Lung (tissue), 12 donors: ENCODE data around the gene CTBS. TPM values are rescaled to one million over a fixed set of nuclear protein-coding genes. Genes with fewer than 3 reads are reported as not detected.
A peak's percentile ranks its signal among the peaks of the same experiment; 100 is the strongest.

Source experiments
- ATAC-seq: fragments of 200-7000 bp; cut with Tn5 transposase; one replicate; pipeline ENCODE4 v1.9.1; 2020; ENCODE audit warnings: moderate number of reproducible peaks; ENCODE audit not compliant: insufficient read depth, low FRiP score
- DNase-seq, 3 donors: peaks; one replicate each; pipeline ENCODE4 v3.0.0-alpha.2; 2013 to 2017
- H3K27ac ChIP-seq, 2 donors: one replicate each; pipeline ENCODE4 v1.5.1; 2013; ENCODE audit warnings: mild to moderate bottlenecking in 2 of 2, moderate library complexity in 2 of 2, control low read depth in 1 of 2, inconsistent platforms in 1 of 2, low read depth in 1 of 2, low read length in 1 of 2
- H3K27me3 ChIP-seq, 3 donors: one replicate each; pipeline ENCODE4 v1.5.1; 2013; ENCODE audit warnings: low read length in 2 of 3; ENCODE audit not compliant: control insufficient read depth in 3 of 3, insufficient read depth in 3 of 3
- H3K36me3 ChIP-seq, 4 donors: one replicate each; pipeline ENCODE4 v1.5.1; 2013; ENCODE audit warnings: low read length in 4 of 4, mild to moderate bottlenecking in 1 of 4, moderate library complexity in 1 of 4; ENCODE audit not compliant: control insufficient read depth in 4 of 4, insufficient read depth in 4 of 4
- H3K4me1 ChIP-seq, 5 donors: one replicate each; pipeline ENCODE4 v1.5.1; 2013; ENCODE audit warnings: low read length in 5 of 5, mild to moderate bottlenecking in 2 of 5, moderate library complexity in 1 of 5; ENCODE audit not compliant: control insufficient read depth in 5 of 5, insufficient read depth in 5 of 5
- H3K4me3 ChIP-seq: one replicate; pipeline ENCODE4 v1.5.1; 2013; ENCODE audit warnings: mild to moderate bottlenecking, control low read depth, moderate library complexity
- H3K9ac ChIP-seq, 2 donors: one replicate each; pipeline ENCODE4 v1.5.1; 2013; ENCODE audit warnings: low read length in 2 of 2, control low read depth in 1 of 2; ENCODE audit not compliant: insufficient read depth in 1 of 2
- H3K9me3 ChIP-seq, 4 donors: one replicate each; pipeline ENCODE4 v1.5.1; 2013; ENCODE audit warnings: low read length in 3 of 4, mild to moderate bottlenecking in 1 of 4, moderate library complexity in 1 of 4; ENCODE audit not compliant: control insufficient read depth in 4 of 4, insufficient read depth in 3 of 4
- CTCF ChIP-seq: IDR thresholded peaks from 2 replicates; pipeline ENCODE4 v1.5.1; 2012; ENCODE audit warnings: mild to moderate bottlenecking; ENCODE audit errors: control extremely low read depth, extremely low read depth
- WGBS, 2 donors: extraction: QIAGEN DNeasy Blood & Tissue Kit; methylation state at CpG; one replicate each; pipeline ENCODE4 v1.1.7; 2013; 5-methylcytosine and 5-hydroxymethylcytosine counted together
- polyA plus RNA-seq, 2 donors: library from polyadenylated mRNA; stranded (reverse); fragments of 200-250 nt; gene quantifications; one replicate each; pipeline ENCODE4 v1.2.1, GENCODE V29; 2013
- total RNA-seq, 2 donors: library from RNA; depleted of rRNA in 1 of 2; stranded (reverse); fragments of >200 nt in 1 of 2; gene quantifications; one replicate each; pipeline ENCODE4 v1.2.1, GENCODE V29; 2014 to 2021
- donor health status: control.
- donor health status: control.
- donor health status: Bipolar disorder and iron deficiency.
- donor health status: healthy.
- donor health status: DM: yes; HTN: yes; CAD: no.

The CTBS gene
- total and polyA plus RNA-seq, 4 donors = 7.7 to 22.6 (median 19.9) TPM

- Histone ChIP-seq H3K9me3 (no peaks in the 10 kb centered on the region), H3K27me3 (no peaks in the 10 kb centered on the region), H3K27ac (no peak overlapping the region), H3K4me1 (no peaks in the 10 kb centered on the region), H3K36me3 (peaks cover 0 to 9% (median 2%) of the 10 kb centered on the region in 4 donors), H3K9ac (no peak overlapping the region), H3K4me3 (no peak overlapping the region)
- ATAC-seq = no peak
- TF ChIP-seq CTCF = no peak
- peak in 2 of 3 donors; percentile 45 to 58 for DNase-seq
- 48 to 74% methylated on average over 1 of the region's 1 CpG for whole genome bisulfite sequencing, 2 donors
Observed at GRCh38 chr1:84540759-84541158, 33.5 kb downstream of the CTBS start.

- peaks cover 0 to 9% (median 2%) of the 10 kb centered on the region in 4 donors for H3K36me3 ChIP-seq
- H3K27me3 ChIP-seq = no peaks in the 10 kb centered on the region
- no peak overlapping the region for H3K9ac ChIP-seq
- WGBS, 2 donors = 90 to 96% methylated on average over 3 of the region's 3 CpGs
- no peak for TF ChIP-seq CTCF
- H3K9me3 ChIP-seq = no peaks in the 10 kb centered on the region
- H3K4me1 ChIP-seq = no peaks in the 10 kb centered on the region
- DNase-seq (no peak), ATAC-seq (no peak)
- H3K27ac ChIP-seq = no peak overlapping the region
- no peak overlapping the region for H3K4me3 ChIP-seq
Observed at GRCh38 chr1:84539972-84540371, 34.3 kb downstream of the CTBS start.

- no peak for TF ChIP-seq CTCF
- Histone ChIP-seq H3K36me3 (peaks cover 0 to 9% (median 2%) of the 10 kb centered on the region in 4 donors), H3K4me1 (no peaks in the 10 kb centered on the region), H3K27me3 (no peaks in the 10 kb centered on the region), H3K4me3 (no peak overlapping the region), H3K9ac (no peak overlapping the region), H3K9me3 (no peaks in the 10 kb centered on the region), H3K27ac (no peak overlapping the region)
- ATAC-seq (no peak), DNase-seq (no peak)
Observed at GRCh38 chr1:84538599-84538998, 35.6 kb downstream of the CTBS start.

- H3K9me3 ChIP-seq = no peaks in the 10 kb centered on the region
- ATAC-seq = no peak
- H3K4me1 ChIP-seq = no peaks in the 10 kb centered on the region
- no peaks in the 10 kb centered on the region for H3K27me3 ChIP-seq
- WGBS, 2 donors = 89 to 98% methylated on average over 1 of the region's 1 CpG
- H3K27ac ChIP-seq = no peak overlapping the region
- no peak overlapping the region for H3K4me3 ChIP-seq
- H3K36me3 ChIP-seq = no peaks in the 10 kb centered on the region
- no peak overlapping the region for H3K9ac ChIP-seq
- no peak for DNase-seq
- TF ChIP-seq CTCF = no peak
Observed at GRCh38 chr1:84525779-84526178, 48.5 kb downstream of the CTBS start.
